HG02938 (cell line): ENCODE measurements around the gene PRKCE.
A peak's percentile ranks its signal among the peaks of the same experiment; 100 is the strongest.

Source experiments
- ATAC-seq: cut with Tn5 transposase; IDR thresholded peaks from one replicate; pipeline ENCODE4 v1.9.1; 2021; ENCODE audit warnings: mild to moderate bottlenecking, moderate library complexity; ENCODE audit not compliant: unreplicated experiment

The PRKCE gene

GRCh38 chr2:45651415-45652089 lies at the start of gene PRKCE:
PRKCE (plus strand) TSS chr2:45651675.
- peak; percentile 11 for ATAC-seq

DNA sequence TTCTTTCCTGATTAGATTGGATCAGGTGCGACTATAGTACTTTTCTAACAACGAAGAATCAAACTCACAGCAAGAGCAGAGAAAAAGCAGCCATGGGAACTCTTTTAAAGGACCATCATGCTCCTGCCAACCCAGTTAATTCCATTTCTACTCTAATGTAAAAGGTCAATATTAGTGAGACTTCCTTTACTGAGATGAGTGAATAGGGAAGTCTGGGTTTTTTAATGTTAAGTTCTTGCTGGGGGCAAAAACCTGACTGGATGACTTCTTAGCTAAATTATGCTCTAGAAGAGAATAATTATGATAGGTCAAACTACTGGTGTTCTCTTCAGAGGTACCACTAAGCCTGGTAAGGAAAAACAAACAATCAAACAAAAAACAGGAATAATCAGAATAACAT lies 48.9 kb upstream of the PRKCE start:
- no peak for ATAC-seq

DNA sequence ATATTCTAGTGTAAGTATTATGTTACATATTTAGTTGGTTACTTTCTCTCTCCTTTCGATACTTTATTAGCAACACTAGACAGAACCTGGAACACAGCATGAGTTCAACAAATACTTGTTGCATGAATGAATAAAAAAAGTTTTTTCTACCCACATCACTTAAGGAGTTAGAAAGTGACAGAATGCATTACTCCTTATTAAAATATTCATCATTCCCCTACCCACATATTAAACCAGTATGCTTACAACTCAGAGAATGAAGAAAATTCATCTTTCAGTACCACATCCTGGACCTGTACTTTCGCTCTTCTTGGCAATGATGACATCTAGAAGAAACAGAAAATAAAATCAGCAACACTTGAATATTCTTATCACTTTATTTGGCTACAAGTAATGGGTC lies 46.4 kb upstream of the PRKCE start:
- no peak for ATAC-seq

GRCh38 chr2:45606796-45607195 lies 44.7 kb upstream of the PRKCE start:
- ATAC-seq = no peak

- no peak for ATAC-seq
Measured at GRCh38 chr2:45607701-45608100, 43.8 kb upstream of the PRKCE start.

DNA sequence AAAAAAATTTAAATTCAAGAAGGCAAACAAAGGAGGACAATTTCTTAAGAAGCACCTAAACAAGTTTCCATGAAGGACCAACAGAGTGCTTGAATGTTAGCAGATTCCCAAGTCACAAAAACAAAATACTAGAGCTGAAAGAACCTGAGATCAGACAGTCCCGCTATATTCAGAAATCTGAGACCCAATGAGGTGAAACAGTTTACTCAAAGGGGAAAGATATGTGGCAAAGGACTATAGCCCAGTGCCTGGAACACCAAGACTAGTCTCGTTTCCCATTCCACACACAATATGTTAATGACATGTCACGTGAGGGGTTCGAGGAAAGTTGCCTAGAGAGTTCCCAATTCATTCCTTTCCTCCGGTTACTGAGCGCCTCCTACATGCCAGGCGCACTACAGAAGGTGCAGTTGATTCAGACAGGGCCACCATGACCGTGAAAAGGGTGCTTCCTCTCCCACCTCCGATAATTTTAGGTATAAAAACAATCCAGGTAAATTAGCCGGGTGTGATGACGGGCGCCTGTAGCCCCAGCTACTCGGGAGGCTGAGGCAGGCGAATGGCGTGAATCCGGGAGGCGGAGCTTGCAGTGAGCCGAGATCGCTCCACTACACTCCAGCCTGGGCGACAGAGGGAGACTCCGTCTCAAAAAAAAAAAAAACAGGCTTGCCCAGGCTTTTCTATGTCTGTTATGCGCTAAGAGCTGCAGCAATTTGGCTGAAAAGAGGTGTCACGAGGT lies 41.0 kb upstream of the PRKCE start:
- ATAC-seq = peak; percentile 38

DNA sequence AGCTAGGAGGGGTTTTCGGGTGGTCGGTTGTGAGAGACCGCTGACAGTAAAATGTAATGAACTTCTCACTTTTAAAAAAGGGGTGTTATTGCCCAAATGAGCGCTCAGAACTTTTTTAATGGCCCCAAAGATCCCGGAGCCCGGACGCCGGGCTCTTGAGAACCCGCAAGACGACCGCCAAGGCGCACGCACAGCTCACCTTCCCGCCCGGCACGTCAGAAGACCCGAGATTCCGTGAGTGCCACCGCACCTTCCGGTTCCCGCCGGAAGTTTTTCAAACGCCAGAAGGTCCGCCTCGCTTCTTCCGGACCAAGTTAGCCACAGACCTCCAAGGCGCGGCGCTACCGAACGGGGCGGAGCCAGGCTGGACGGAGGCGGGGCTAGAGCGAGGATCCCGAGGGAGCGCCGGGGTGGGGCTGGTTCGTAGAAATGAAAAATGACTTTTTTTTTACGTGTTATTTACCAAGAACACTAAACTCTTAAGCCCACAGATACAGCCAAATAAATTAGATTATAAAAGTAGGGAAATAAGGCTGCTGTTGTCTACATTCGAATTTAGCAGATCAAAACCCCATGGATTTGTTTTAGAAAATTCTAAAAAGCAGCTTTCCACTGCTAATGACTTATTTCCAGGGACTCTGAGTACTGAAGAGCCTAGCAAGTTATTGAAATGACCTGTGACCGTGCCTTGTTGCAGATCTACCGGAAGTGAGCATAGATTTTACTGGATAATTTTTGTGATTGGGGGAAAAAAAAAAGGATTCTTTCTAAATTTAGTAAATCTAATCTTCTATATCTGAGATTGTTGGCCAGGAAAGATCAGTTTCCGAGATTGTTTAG lies 40.2 kb upstream of the PRKCE start, which contains the start of gene SRBD1:
SRBD1 (minus strand) TSS at position 248 of the 840 bp plus-strand sequence. CDS start 5,826 bp downstream, outside the sequence.
- peak; percentile 87 for ATAC-seq

DNA sequence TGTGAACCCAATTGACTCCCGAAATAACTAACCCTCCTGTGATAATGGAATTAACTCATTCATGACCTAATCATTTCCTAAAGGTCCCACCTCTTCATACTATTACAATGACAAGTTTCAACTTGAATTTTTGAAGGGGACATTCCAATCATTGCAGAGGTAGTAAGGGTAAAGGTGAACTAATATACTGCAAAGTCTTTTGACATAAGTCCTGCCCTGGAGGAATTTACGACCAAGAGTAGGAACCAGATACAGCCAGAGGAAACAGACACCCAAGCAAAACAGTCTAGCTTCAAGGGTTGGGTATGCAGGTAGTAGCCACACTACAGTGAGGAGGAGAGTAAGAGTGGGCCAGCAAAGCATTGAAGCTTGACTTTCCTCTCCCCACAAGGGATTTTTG lies 39.2 kb upstream of the PRKCE start:
- no peak for ATAC-seq

DNA sequence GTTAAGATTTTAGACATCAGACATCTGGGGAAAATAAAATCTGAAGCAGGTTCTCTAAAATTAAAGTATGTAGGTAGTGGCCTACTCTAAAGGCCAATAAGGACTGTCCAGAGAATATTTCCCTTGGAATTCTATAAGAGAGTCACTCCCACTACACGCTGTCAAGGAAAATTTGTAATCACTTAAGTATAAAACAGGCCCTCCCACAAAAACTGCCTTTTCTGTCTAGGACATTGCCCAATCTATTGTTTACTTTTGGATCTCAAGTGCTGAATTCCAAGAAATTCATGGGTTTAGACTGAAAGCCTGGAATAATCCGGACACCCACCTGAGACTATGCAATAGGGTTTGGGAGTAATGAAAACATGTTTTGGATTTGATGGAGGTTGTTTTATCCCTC lies 38.7 kb upstream of the PRKCE start:
- no peak for ATAC-seq

DNA sequence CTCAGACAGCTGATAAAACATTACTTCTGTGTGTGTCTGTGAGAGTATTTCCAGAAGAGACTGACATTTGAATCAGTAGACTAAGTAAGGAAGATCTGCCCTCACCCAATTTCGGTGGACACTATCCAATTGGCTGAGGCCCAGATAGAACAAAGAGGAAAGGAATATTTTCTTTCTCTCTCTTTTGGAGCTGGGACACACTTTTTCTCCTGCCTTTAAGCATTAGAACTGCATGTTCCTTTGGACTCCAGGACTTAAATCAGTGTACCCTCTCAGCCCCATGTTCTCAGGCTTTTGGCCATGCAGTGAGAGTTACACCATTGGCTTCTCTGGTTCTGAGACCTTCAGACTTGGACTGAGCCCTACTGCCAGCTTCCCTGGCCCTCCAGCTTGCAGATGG lies 37.1 kb upstream of the PRKCE start:
- ATAC-seq = no peak

DNA sequence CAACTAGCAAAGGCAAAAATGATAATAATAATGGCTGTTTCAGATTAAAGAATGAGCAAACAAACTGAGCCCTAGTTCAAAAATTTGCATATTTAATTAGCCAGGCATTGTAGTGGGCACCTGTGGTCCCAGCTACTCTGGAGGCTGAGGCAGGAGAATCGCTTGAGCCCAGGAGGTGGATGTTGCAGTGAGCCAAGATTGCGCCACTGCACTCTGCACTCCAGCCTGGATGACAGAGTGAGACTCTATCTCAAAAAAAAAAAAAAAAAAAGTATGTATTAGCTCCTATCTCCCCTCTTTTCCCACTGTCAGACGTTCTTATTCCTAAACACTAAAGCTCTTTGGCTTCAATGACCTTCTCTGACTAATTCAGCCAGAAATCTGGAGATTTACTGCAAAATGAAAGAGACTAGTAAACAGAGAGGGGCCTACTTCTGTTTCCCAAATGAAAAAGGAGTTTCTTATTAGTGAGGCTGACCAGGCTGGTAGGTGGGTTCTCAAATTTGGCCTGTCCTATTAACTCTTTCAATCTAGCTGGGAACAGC lies 36.5 kb upstream of the PRKCE start:
- no peak for ATAC-seq

- ATAC-seq = no peak
Measured at GRCh38 chr2:45616658-45617411, 34.6 kb upstream of the PRKCE start.

DNA sequence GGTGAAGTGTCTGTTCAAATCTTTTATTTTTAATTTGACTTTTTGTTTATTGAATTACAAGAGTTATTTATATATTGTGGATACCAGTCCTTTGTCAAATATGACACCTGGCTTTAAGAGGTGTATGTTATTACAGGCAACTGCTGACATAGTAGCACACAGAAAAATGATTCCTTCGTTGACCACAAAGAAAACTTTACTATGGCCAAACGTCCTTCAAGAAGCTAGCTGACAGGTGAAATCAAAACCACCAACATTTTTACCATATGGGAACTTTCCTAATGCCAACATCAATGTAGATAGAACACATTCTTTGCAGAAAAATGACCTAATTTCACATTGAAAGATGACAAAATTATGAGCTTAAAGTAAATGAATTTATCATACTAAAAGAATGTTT lies 34.0 kb upstream of the PRKCE start:
- no peak for ATAC-seq

GRCh38 chr2:45622336-45623075 lies 29.0 kb upstream of the PRKCE start:
- ATAC-seq = no peak

- no peak for ATAC-seq
Measured at GRCh38 chr2:45623098-45623497, 28.4 kb upstream of the PRKCE start.

- no peak for ATAC-seq
Measured at GRCh38 chr2:45625824-45626223, 25.7 kb upstream of the PRKCE start.

- no peak for ATAC-seq
Measured at GRCh38 chr2:45626387-45627221, 24.9 kb upstream of the PRKCE start.

DNA sequence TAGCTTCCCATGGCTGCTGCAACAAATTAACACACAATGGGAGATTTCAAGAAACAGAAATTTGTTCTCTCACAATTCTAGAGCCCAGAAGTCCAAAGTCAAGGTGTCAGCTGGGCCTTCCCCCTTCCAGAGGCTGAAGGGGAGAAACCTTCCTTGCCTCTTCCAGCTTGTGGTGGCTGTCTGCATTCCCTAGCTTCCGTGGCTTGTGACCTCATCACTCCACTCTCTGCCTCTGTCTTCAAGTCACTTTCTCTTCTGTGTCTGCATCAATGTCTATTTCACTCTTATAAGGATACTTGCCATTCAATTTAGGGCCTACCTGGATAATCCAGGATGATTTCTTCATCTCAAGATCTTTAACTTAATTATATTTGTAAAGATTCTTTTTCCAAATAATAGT lies 23.6 kb upstream of the PRKCE start:
- no peak for ATAC-seq

DNA sequence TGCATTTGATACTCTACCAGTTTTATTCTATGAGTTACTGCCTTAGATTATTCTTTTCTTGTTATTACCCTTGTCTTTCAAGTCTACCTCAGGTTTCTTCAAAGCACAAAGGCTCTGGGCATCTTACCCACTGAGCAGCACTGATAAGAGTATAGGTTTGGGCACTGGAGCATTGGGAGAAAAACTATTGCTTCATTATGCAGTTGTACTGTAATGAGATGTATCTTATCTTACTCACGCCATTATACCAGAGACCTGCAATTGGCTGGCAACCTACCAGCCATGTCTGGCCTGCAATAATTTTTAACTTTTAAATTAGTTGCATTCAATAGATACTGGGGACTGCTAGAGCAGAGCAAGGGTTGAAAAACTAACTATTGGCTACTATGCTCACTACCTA lies 21.5 kb upstream of the PRKCE start:
- ATAC-seq = no peak
